Endothelial cell of umbilical vein (primary cell): Measurements from ENCODE around the gene DENND4B. TPM values are rescaled to one million over a fixed set of nuclear protein-coding genes. Genes with fewer than 3 reads are reported as not detected.

Source experiments
- BruUV-seq: library from RNA; stranded (reverse); fragments of 400-500 nt; replicated peaks from 2 replicates; lab custom pipeline; 2021; lab: Mats Ljungman, UMichigan
- CTCF ChIA-PET: fragments of 300-600, 350-600 bp; sonication (Branson Sonifier 250); formaldehyde crosslinking; loops from one replicate; lab custom pipeline; 2021; ENCODE audit warnings: antibody characterized with exemption, inconsistent platforms; lab: Charles Lee
- POLR2A ChIA-PET: fragments of 300-600, 350-600 bp; sonication (Branson Sonifier 250); formaldehyde crosslinking; loops from one replicate; lab custom pipeline; 2021; ENCODE audit warnings: antibody characterized with exemption, inconsistent platforms; lab: Charles Lee
- DNase-seq: peaks from one replicate; pipeline ENCODE4 v3.0.0-alpha.2; 2011; ENCODE audit warnings: low read depth, low spot score
- FAIRE-seq: peaks from 2 replicates; lab custom pipeline; 2011; peaks lifted over from hg19 to GRCh38; lab: Jason Lieb, UNC
- H2AFZ ChIP-seq: 2 replicates; pipeline ENCODE4 v1.6.0; 2012; ENCODE audit warnings: low read depth, low read length, control low read depth, inconsistent platforms
- H3K27ac ChIP-seq: 2 replicates; pipeline ENCODE4 v1.5.1; 2011; ENCODE audit warnings: low read depth, mild to moderate bottlenecking, control low read depth, low read length, moderate library complexity; ENCODE audit not compliant: insufficient read depth
- H3K27me3 ChIP-seq, 2 experiments: 2 replicates each; pipeline versions ENCODE4 v1.6.0 to v1.6.1; 2011; ENCODE audit warnings: low read length in 2 of 2, mixed read lengths in 1 of 2; ENCODE audit not compliant: control insufficient read depth in 2 of 2, insufficient read depth in 2 of 2
- H3K36me3 ChIP-seq, 2 experiments: 2 replicates in 1 of 2; 3 replicates in 1 of 2; pipeline ENCODE4 v1.5.1; 2011; ENCODE audit warnings: low read length in 2 of 2, mild to moderate bottlenecking in 1 of 2, moderate library complexity in 1 of 2; ENCODE audit not compliant: control insufficient read depth in 2 of 2, insufficient read depth in 2 of 2; ENCODE audit errors: extremely low read depth in 1 of 2
- H3K4me1 ChIP-seq: 3 replicates; pipeline ENCODE4 v1.5.1; 2011; ENCODE audit warnings: mild to moderate bottlenecking, low read length; ENCODE audit not compliant: control insufficient read depth, insufficient read depth; ENCODE audit errors: extremely low read depth
- H3K4me2 ChIP-seq: 2 replicates; pipeline ENCODE4 v1.6.1; 2011; ENCODE audit warnings: low read length, control low read depth, mixed read lengths; ENCODE audit not compliant: insufficient read depth
- H3K4me3 ChIP-seq, 3 experiments: fragments of 200-600 bp in 1 of 3; sonication (generic), shearing (Covaris generic) in 1 of 3; replicated peaks in 1 of 3; 2 replicates each; pipeline ENCODE4 v1.5.1; 2011 to 2016; ENCODE audit warnings: control low read depth in 3 of 3, low read length in 3 of 3, mild to moderate bottlenecking in 2 of 3, inconsistent platforms in 1 of 3, low read depth in 1 of 3, moderate library complexity in 1 of 3; ENCODE audit not compliant: insufficient read depth in 1 of 3
- H3K79me2 ChIP-seq: 2 replicates; pipeline ENCODE4 v1.6.0; 2012; ENCODE audit warnings: low read length, inconsistent platforms; ENCODE audit not compliant: control insufficient read depth, insufficient read depth
- H3K9ac ChIP-seq: replicated peaks from 2 replicates; pipeline ENCODE3; 2011; ENCODE audit warnings: low read length, control low read depth; ENCODE audit not compliant: insufficient read depth; ENCODE audit errors: extremely low read depth
- H3K9me1 ChIP-seq: replicated peaks from 3 replicates; pipeline ENCODE4 v1.6.0; 2011; ENCODE audit warnings: mild to moderate bottlenecking, low read length; ENCODE audit not compliant: control insufficient read depth, insufficient read depth; ENCODE audit errors: extremely low read depth
- H3K9me3 ChIP-seq: replicated peaks from 2 replicates; pipeline ENCODE4 v1.5.1; 2012; ENCODE audit warnings: low read length, inconsistent platforms; ENCODE audit not compliant: control insufficient read depth, insufficient read depth
- H4K20me1 ChIP-seq: replicated peaks from 2 replicates; pipeline ENCODE3; 2011; ENCODE audit warnings: mild to moderate bottlenecking, low read length; ENCODE audit not compliant: control insufficient read depth, insufficient read depth; ENCODE audit errors: extremely low read depth
- EZH2 ChIP-seq: IDR thresholded peaks from 2 replicates; pipeline ENCODE4 v1.6.1; 2012; ENCODE audit warnings: borderline replicate concordance, low read depth, mild to moderate bottlenecking, moderate library complexity, low read length, inconsistent platforms; ENCODE audit not compliant: severe bottlenecking
- FOS ChIP-seq: IDR thresholded peaks from 2 replicates; pipeline ENCODE4 v1.6.1; 2011; ENCODE audit warnings: mild to moderate bottlenecking, low read length, moderate library complexity, borderline replicate concordance; ENCODE audit not compliant: insufficient read depth
- MYC ChIP-seq: IDR thresholded peaks from one replicate; pipeline ENCODE4 v1.6.1; 2011; ENCODE audit warnings: mild to moderate bottlenecking, low read depth, low read length
- POLR2A ChIP-seq: IDR thresholded peaks from 2 replicates; pipeline ENCODE4 v1.6.1; 2012; ENCODE audit warnings: low read depth, mild to moderate bottlenecking, control low read depth, low read length
- POLR2AphosphoS5 ChIP-seq: IDR thresholded peaks from 2 replicates; pipeline ENCODE4 v1.6.1; 2012; ENCODE audit warnings: low read depth, mild to moderate bottlenecking, control low read depth, low read length, moderate library complexity; ENCODE audit not compliant: insufficient read depth
- dilution Hi-C: fragments of 300-500 bp; cut with MboI; formaldehyde crosslinking; loops from one replicate; pipeline ENCODE4 v1.15.0; 2019; ENCODE audit warnings: low sequenced_read_pairs; ENCODE audit not compliant: extremely low pct_ligation_motif_present
- intact Hi-C: fragments of 100-400 bp; cut with micrococcal nuclease; formaldehyde crosslinking; loops from one replicate; pipeline ENCODE4 v1.10.0; 2022
- polyA plus RNA-seq, 4 experiments: library from polyadenylated mRNA; depleted of rRNA in 3 of 4; stranded (reverse) in 3 of 4; unstranded in 1 of 4; fragments of >200 nt; gene quantifications; 2 replicates each; pipeline versions ENCODE4 v1.2.1 to v1.2.3, GENCODE V29; 2011 to 2012; ENCODE audit warnings: missing spikeins in 1 of 4
- total RNA-seq: library from RNA; stranded (reverse); gene quantifications from 2 replicates; pipeline ENCODE4 v1.2.3, GENCODE V29; 2021
- TF ChIP-seq, protein P1 (sequence below), 2 donors: IDR thresholded peaks; 1 replicate in 1 of 2; 2 replicates in 1 of 2; pipeline ENCODE4 v1.5.1; 2011; ENCODE audit warnings: low read length in 2 of 2, mild to moderate bottlenecking in 2 of 2, moderate library complexity in 2 of 2, control low read depth in 1 of 2, inconsistent platforms in 1 of 2, low read depth in 1 of 2; ENCODE audit not compliant: insufficient read depth in 1 of 2; ENCODE audit errors: extremely low read depth in 1 of 2
- TF ChIP-seq, protein P2 (sequence below): IDR thresholded peaks from 2 replicates; pipeline ENCODE4 v1.6.1; 2011; ENCODE audit not compliant: insufficient read depth, insufficient read length

DENND4B gene
- total and polyA plus RNA-seq, 2 donors (not counting 3 experiments of a cell fraction or from before 2014, with no cell fraction given): 35.6 to 57.8 TPM

DNA sequence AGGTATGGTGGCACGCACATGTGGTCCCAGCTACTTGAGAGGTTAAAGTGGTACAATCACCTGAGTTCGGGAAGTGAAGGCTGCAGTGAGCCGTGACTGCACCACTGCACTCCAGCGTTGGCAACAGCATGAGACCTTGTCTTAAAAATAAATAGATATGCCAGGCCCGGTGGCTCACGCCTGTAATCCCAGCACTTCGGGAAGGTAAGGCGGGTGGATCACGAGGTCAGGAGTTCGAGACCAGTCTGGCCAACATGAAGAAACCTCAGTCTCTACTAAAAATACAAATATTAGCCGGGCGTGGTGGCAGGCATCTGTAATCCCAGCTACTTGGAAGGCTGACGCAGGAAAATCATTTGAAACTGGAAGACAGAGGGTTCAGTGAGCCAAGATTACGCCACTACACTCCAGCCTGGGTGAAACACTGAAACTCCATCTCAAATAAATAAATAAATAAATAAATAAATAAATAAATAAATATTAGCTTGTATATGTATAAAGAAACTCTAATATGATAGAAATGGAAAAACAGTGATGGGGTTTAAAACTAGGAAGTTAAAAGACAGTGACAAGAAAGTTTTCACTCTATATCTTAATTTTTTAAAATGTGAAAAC is 42.6 kb downstream of the DENND4B start:
- FAIRE-seq: no peak
- Histone ChIP-seq H3K4me2 (no peak overlapping the region), H3K9ac (no peak overlapping the region), H3K79me2 (peaks cover 81% of the 10 kb centered on the region), H4K20me1 (peaks cover 2% of the 10 kb centered on the region), H3K4me1 (no peaks in the 10 kb centered on the region), H2AFZ (no peak overlapping the region), H3K27me3 (no peaks in the 10 kb centered on the region), H3K9me3 (no peaks in the 10 kb centered on the region), H3K27ac (no peak overlapping the region), H3K4me3 (no peak overlapping the region), H3K9me1 (no peaks in the 10 kb centered on the region), H3K36me3 (peaks cover 0 to 2% of the 10 kb centered on the region in 2 experiments)
- dilution Hi-C loops: no loop called here
- DNase-seq: no peak
- TF ChIP-seq FOS: no peak
- TF ChIP-seq, protein P1, sequence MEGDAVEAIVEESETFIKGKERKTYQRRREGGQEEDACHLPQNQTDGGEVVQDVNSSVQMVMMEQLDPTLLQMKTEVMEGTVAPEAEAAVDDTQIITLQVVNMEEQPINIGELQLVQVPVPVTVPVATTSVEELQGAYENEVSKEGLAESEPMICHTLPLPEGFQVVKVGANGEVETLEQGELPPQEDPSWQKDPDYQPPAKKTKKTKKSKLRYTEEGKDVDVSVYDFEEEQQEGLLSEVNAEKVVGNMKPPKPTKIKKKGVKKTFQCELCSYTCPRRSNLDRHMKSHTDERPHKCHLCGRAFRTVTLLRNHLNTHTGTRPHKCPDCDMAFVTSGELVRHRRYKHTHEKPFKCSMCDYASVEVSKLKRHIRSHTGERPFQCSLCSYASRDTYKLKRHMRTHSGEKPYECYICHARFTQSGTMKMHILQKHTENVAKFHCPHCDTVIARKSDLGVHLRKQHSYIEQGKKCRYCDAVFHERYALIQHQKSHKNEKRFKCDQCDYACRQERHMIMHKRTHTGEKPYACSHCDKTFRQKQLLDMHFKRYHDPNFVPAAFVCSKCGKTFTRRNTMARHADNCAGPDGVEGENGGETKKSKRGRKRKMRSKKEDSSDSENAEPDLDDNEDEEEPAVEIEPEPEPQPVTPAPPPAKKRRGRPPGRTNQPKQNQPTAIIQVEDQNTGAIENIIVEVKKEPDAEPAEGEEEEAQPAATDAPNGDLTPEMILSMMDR (IDR thresholded peaks at IDR 0.05; ENCODE audit: extremely low read depth in 1 of 2, insufficient read depth in 1 of 2, low read depth in 1 of 2, low read length in 2 of 2): no peak
- TF ChIP-seq POLR2A: no peak
- no peak for TF ChIP-seq POLR2AphosphoS5
- TF ChIP-seq MYC: no peak
- TF ChIP-seq EZH2: no peak
- TF ChIP-seq, protein P2, sequence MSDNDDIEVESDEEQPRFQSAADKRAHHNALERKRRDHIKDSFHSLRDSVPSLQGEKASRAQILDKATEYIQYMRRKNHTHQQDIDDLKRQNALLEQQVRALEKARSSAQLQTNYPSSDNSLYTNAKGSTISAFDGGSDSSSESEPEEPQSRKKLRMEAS: no peak
- BruUV-seq: no TSS peak
- CTCF ChIA-PET: no interaction called here
- POLR2A ChIA-PET: no interaction called here
- intact Hi-C loops: no loop called here
